ENCODE results near the gene ST6GALNAC1.

The ST6GALNAC1 gene

GRCh38 chr17:76575570-76575969 is 68.0 kb downstream of the ST6GALNAC1 start:
- no peak for DNase-seq

Measured in activated CD4-positive, alpha-beta T cell treated with anti-CD3 and anti-CD28 coated beads, Interleukin-2, Interleukin-6, amounts not matched to agents 100 ng/mL and 50 ng/mL, durations not matched to agents 16 hours and 8 hours (primary cell).